ENCODE results near the gene PBLD. TPM values are rescaled to one million over a fixed set of nuclear protein-coding genes. Genes with fewer than 3 reads are reported as not detected.
A peak's percentile ranks its signal among the peaks of the same experiment; 100 is the strongest.
"Not testable (repeated sequence)": the region's sequence is repeated elsewhere in the genome, so short reads cannot be mapped to it uniquely, and the experiment has no call there.

Gene PBLD
- polyA plus RNA-seq, 1 donor from 2014 or later: 6.7 TPM

DNA sequence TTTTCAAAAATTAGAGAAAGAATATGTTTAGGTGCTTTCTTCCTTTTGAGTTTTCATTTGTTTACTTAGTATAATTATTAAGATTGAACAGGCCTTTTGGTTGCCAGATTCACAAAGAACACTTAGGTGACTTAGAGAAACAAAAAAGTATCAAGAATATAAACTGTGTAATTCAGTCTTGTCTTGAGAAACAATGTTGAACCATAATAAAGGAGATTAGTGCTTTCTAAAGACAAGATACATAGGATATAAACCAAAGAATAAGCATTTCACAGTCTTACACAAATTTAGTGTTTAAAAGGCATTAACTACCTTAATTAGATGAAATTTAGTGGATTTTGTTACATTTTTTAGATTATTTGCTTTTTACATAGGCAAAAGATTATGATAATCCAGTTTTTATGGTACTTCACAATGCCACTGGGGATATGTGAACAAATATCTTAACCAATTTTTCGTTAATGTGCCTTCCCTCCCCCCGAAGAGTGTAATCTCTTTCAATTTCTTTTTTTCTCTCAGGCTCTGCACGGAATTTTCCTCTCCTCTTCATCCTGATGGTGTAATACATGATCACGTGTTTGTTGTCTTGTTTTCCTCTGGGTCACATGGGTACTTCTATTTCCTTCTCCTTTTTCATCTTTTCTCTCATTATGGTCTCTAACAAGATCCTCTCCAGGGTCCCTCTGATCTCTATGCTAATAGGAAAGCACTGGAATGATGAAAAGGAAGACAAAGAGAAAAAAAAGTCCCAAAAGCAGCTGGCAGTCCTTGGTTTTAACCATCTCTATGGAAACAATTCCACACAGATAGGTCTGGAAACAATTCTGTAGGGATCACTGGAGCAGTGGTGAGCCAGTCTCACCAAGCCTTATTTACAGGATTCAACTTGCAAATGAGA, 4.6 kb downstream of the PBLD start:
- Histone ChIP-seq H3K36me3 (ENCODE audit: insufficient read depth, low read length) (no peaks in the 10 kb centered on the region), H3K9me2 (ENCODE audit: insufficient read depth, low read length) (no peaks in the 10 kb centered on the region), H4K20me1 (ENCODE audit: insufficient read depth) (no peaks in the 10 kb centered on the region), H3K9ac (ENCODE audit: low read length) (peak overlapping the region; percentile 59), H3K27me3 (ENCODE audit: insufficient read depth, low read depth, low read length) (no peaks in the 10 kb centered on the region), H2AFZ (ENCODE audit: low read depth, low read length) (peak overlapping the region; percentile 53), H3F3A (ENCODE audit: insufficient read depth, low read length, poor library complexity, severe bottlenecking) (peaks cover 3% of the 10 kb centered on the region), H3K9me3 (ENCODE audit: low read length) (no peaks in the 10 kb centered on the region), H3K4me2 (ENCODE audit: low read length) (peak overlapping the region; percentile 65), H3K79me2 (replicated peaks; ENCODE audit: insufficient read depth, low read length) (peaks cover 12% of the 10 kb centered on the region), H3K4me3 (ENCODE audit: low read length) (peak overlapping the region; percentile 50), H3K27ac (ENCODE audit: low read length) (peak overlapping the region; percentile 87)
- no peak for TF ChIP-seq EZH2 (IDR thresholded peaks at IDR 0.05; ENCODE audit: borderline replicate concordance, insufficient read depth, low read length, poor library complexity, severe bottlenecking)
- no peak for TF ChIP-seq TAF1 (IDR thresholded peaks at IDR 0.05; ENCODE audit: low read depth)
- TF ChIP-seq REST (IDR thresholded peaks at IDR 0.05; ENCODE audit: borderline replicate concordance): peak; percentile 14
- no peak for TF ChIP-seq POLR2AphosphoS5 (IDR thresholded peaks at IDR 0.05)
- peak; percentile 23 for TF ChIP-seq EP300 (conservative IDR thresholded peaks at IDR 0.05; ENCODE audit: poor library complexity, severe bottlenecking)

GRCh38 chr10:68324396-68324795, 8.3 kb downstream of the PBLD start:
- not testable (repeated sequence) for H3K4me2 ChIP-seq (ENCODE audit: low read length); H4K20me1 ChIP-seq (ENCODE audit: insufficient read depth); H3K79me2 ChIP-seq (replicated peaks; ENCODE audit: insufficient read depth, low read length); H2AFZ ChIP-seq (ENCODE audit: low read depth, low read length); H3K27ac ChIP-seq (ENCODE audit: low read length); H3K4me3 ChIP-seq (ENCODE audit: low read length); H3K9ac ChIP-seq (ENCODE audit: low read length); H3K27me3 ChIP-seq (ENCODE audit: insufficient read depth, low read depth, low read length); H3K9me2 ChIP-seq (ENCODE audit: insufficient read depth, low read length); H3K9me3 ChIP-seq (ENCODE audit: low read length); H3F3A ChIP-seq (ENCODE audit: insufficient read depth, low read length, poor library complexity, severe bottlenecking); H3K36me3 ChIP-seq (ENCODE audit: insufficient read depth, low read length)

DNA sequence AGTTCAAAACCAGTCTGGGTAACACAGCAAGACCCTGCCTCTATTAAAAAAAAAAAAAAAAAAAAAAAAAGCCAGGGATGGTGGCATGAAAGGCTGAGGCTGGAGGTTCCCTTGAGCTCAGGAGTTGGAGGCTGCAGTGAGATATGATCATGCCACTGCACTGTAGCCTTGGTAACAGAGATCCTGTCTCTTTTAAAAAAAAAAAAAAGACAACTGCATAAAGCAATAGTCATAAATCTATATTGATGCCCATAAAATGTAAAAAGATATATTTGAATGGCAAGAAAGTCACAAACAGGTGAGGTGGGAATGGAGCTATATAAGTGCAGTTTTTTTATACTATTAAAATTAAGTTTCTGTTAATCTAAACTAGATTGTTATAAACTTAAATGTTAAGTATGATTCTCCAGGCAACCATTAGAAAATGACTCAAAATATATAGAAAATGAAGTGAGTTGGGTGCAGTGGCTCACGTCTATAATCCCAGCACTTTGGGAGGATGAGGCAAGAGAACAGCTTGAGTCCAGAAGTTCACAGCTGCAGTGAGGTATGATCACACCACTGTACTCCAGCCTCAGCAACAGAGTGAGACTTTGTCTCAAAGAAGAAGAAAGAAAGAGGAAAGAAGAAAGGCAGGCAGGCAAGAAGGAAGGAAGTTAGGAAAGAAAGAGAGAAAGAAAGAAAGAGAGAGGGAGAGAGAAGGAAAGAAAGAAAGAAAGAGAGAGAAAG, 14.2 kb downstream of the PBLD start:
- H3K4me2 ChIP-seq (ENCODE audit: low read length): no peak overlapping the region
- H3K27ac ChIP-seq (ENCODE audit: low read length): no peak overlapping the region
- no peaks in the 10 kb centered on the region for H4K20me1 ChIP-seq (ENCODE audit: insufficient read depth)
- no peak for TF ChIP-seq RAD21 (conservative IDR thresholded peaks at IDR 0.05)
- no peak for TF ChIP-seq MXI1 (conservative IDR thresholded peaks at IDR 0.05; ENCODE audit: poor library complexity, severe bottlenecking)
- no peak for TF ChIP-seq EZH2 (IDR thresholded peaks at IDR 0.05; ENCODE audit: borderline replicate concordance, insufficient read depth, low read length, poor library complexity, severe bottlenecking)
- TF ChIP-seq CTCF (IDR thresholded peaks at IDR 0.05; ENCODE audit: poor library complexity, severe bottlenecking): no peak
- no peak for TF ChIP-seq POLR2AphosphoS5 (IDR thresholded peaks at IDR 0.05)
- no peaks in the 10 kb centered on the region for H3F3A ChIP-seq (ENCODE audit: insufficient read depth, low read length, poor library complexity, severe bottlenecking)
- H3K9me3 ChIP-seq (ENCODE audit: low read length): no peaks in the 10 kb centered on the region
- no peaks in the 10 kb centered on the region for H3K79me2 ChIP-seq (replicated peaks; ENCODE audit: insufficient read depth, low read length)
- H3K9ac ChIP-seq (ENCODE audit: low read length): no peak overlapping the region
- no peaks in the 10 kb centered on the region for H3K27me3 ChIP-seq (ENCODE audit: insufficient read depth, low read depth, low read length)
- no peak overlapping the region for H2AFZ ChIP-seq (ENCODE audit: low read depth, low read length)
- H3K4me3 ChIP-seq (ENCODE audit: low read length): no peak overlapping the region
- no peaks in the 10 kb centered on the region for H3K9me2 ChIP-seq (ENCODE audit: insufficient read depth, low read length)
- no peaks in the 10 kb centered on the region for H3K36me3 ChIP-seq (ENCODE audit: insufficient read depth, low read length)
